Naive thymus-derived CD4-positive, alpha-beta T cell (primary cell): Measurements from ENCODE around the gene ZYG11A. TPM values are rescaled to one million over a fixed set of nuclear protein-coding genes. Genes with fewer than 3 reads are reported as not detected.
A peak's percentile ranks its signal among the peaks of the same experiment; 100 is the strongest.

Experiments
- ATAC-seq: fragments of 150-1000 bp; cut with Tn5 transposase; 2 replicates; pipeline ENCODE4 v1.10.0; 2021; ENCODE audit warnings: mild to moderate bottlenecking, moderate library complexity
- CTCF ChIA-PET: fragments of 350-600 bp; sonication (Branson Sonifier 250); formaldehyde crosslinking; loops from one replicate; lab custom pipeline; 2021; ENCODE audit warnings: antibody characterized with exemption; lab: Charles Lee
- POLR2A ChIA-PET: fragments of 350-600 bp; sonication (Branson Sonifier 250); formaldehyde crosslinking; loops from one replicate; lab custom pipeline; 2021; ENCODE audit warnings: antibody characterized with exemption, inconsistent platforms; lab: Charles Lee
- DNase-seq, 9 donors: peaks; one replicate each; pipeline versions ENCODE4 v3.0.0 to v3.0.0-alpha.2; 2020 to 2022; ENCODE audit warnings: mixed read lengths in 1 of 9
- H3K27ac ChIP-seq: one replicate; pipeline ENCODE4 v1.7.0; 2013; ENCODE audit warnings: mild to moderate bottlenecking, low read depth, low read length, moderate library complexity
- H3K27me3 ChIP-seq, 2 donors: one replicate each; pipeline ENCODE4 v1.7.0; 2013; ENCODE audit warnings: low read length in 2 of 2, mild to moderate bottlenecking in 2 of 2, moderate library complexity in 2 of 2; ENCODE audit not compliant: control insufficient read depth in 2 of 2, insufficient read depth in 2 of 2
- H3K36me3 ChIP-seq, 3 experiments: 1 replicate in 2 of 3; 2 replicates in 1 of 3; pipeline ENCODE4 v1.7.0; 2013; ENCODE audit warnings: low read length in 3 of 3, mild to moderate bottlenecking in 3 of 3, moderate library complexity in 1 of 3; ENCODE audit not compliant: insufficient read depth in 3 of 3, control insufficient read depth in 2 of 3
- H3K4me1 ChIP-seq, 2 donors: one replicate each; pipeline ENCODE4 v1.7.0; 2013; ENCODE audit warnings: low read length in 2 of 2, mild to moderate bottlenecking in 2 of 2, moderate library complexity in 1 of 2; ENCODE audit not compliant: control insufficient read depth in 2 of 2, insufficient read depth in 2 of 2
- H3K4me3 ChIP-seq: 2 replicates; pipeline ENCODE4 v1.7.0; 2013; ENCODE audit warnings: mild to moderate bottlenecking, low read length
- H3K9me3 ChIP-seq, 3 experiments: 1 replicate in 2 of 3; 2 replicates in 1 of 3; pipeline ENCODE4 v1.7.0; 2013; ENCODE audit warnings: low read length in 3 of 3; ENCODE audit not compliant: control insufficient read depth in 2 of 3
- H3K27ac Mint-ChIP-seq, 9 donors: one replicate each; pipeline ENCODE4 v1.8.0; 2020 to 2022; ENCODE audit warnings: mixed read lengths in 9 of 9, mild to moderate bottlenecking in 8 of 9, moderate library complexity in 5 of 9, inconsistent platforms in 2 of 9
- H3K27me3 Mint-ChIP-seq, 5 donors: one replicate each; pipeline ENCODE4 v1.8.0; 2021 to 2022; ENCODE audit warnings: mixed read lengths in 5 of 5, mild to moderate bottlenecking in 1 of 5
- H3K36me3 Mint-ChIP-seq, 5 donors: one replicate each; pipeline ENCODE4 v1.8.0; 2020 to 2022; ENCODE audit warnings: mixed read lengths in 5 of 5, mild to moderate bottlenecking in 3 of 5, inconsistent platforms in 1 of 5
- H3K4me1 Mint-ChIP-seq, 7 donors: one replicate each; pipeline ENCODE4 v1.8.0; 2020 to 2022; ENCODE audit warnings: mixed read lengths in 7 of 7, mild to moderate bottlenecking in 3 of 7, inconsistent platforms in 1 of 7
- H3K4me3 Mint-ChIP-seq, 10 donors: one replicate each; pipeline ENCODE4 v1.8.0; 2020 to 2022; ENCODE audit warnings: mild to moderate bottlenecking in 10 of 10, mixed read lengths in 10 of 10, moderate library complexity in 6 of 10, inconsistent platforms in 2 of 10
- H3K9me3 Mint-ChIP-seq, 11 donors: one replicate each; pipeline ENCODE4 v1.8.0; 2020 to 2022; ENCODE audit warnings: mixed read lengths in 11 of 11, mild to moderate bottlenecking in 4 of 11, inconsistent platforms in 1 of 11, moderate library complexity in 1 of 11
- intact Hi-C, 2 donors: fragments of 100-400 bp; cut with micrococcal nuclease; formaldehyde crosslinking; loops; one replicate each; pipeline ENCODE4 v1.15.1; 2023
- polyA plus RNA-seq, 2 donors: library from polyadenylated mRNA; unstranded; fragments of 300-500 nt; fragmentation: Illumina TruSeq; gene quantifications; one replicate each; pipeline ENCODE4 v1.2.3, GENCODE V29; 2021
- total RNA-seq, 6 experiments: library from RNA in 5 of 6; stranded (reverse) in 5 of 6; gene quantifications; 1 replicate in 5 of 6; 2 replicates in 1 of 6; pipeline ENCODE4 v1.2.3 and lab custom pipeline; 2021 to 2026

The ZYG11A gene
- total and polyA plus RNA-seq, 7 experiments from 2014 or later, result 0.07 to 0.27 (median 0.12) TPM; not detected in 4

DNA sequence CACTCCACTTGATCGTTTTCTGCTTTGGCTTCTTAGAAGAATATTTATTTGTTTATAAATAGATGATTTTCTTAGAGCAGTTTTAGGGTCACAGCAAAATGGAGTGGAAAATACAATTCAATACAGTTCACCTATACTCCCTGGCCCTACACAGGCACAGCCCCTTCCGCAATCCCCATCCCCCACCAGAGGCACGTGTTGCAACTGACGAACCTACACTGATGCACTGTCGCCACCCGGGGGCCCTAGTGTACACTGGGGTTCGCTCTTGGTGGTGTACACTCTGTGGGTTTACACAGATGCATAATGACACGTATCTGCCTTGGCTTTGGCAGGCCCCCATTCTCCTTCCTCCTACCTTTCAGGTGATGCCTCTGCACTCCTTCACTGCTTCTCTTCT, 71.0 kb downstream of the ZYG11A start:
- Histone ChIP-seq H3K36me3 (peaks cover 0 to 23% (median 3%) of the 10 kb centered on the region in 3 experiments), H3K27ac (no peak overlapping the region), H3K4me3 (no peak overlapping the region), H3K9me3 (no peaks in the 10 kb centered on the region), H3K4me1 (no peaks in the 10 kb centered on the region), H3K27me3 (no peaks in the 10 kb centered on the region)
- peaks cover 0 to 12% (median 5%) of the 10 kb centered on the region in 7 donors for H3K4me1 Mint-ChIP-seq
- no peak overlapping the region for H3K27ac Mint-ChIP-seq
- DNase-seq (no peak), ATAC-seq (no peak)
- no peak overlapping the region for H3K4me3 Mint-ChIP-seq
- H3K36me3 Mint-ChIP-seq, result peaks cover 0 to 18% (median 5%) of the 10 kb centered on the region in 5 donors
- CTCF ChIA-PET, result no interaction called here
- POLR2A ChIA-PET, result no interaction called here
- H3K9me3 Mint-ChIP-seq, result no peaks in the 10 kb centered on the region
- intact Hi-C loops, result no loop called here
- H3K27me3 Mint-ChIP-seq, result no peaks in the 10 kb centered on the region

DNA sequence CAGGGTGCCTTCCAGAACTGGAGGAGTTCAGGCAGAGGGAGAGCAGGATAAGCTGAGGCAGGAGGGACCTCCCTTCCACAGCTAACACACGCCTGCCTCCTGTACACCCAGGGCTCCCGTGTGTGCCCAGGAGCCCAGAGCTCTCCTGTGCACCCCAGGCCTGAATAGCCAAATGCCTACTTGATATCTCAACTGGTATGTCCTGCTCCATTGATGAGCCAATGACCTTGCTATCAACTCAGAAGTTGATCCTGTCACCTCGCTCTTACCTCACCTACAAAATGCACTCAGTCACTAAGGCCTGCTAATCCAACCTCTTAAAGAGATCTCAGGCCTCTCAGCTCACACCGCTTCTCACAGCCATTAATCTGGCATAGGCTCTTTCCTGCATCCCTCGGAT, 71.9 kb downstream of the ZYG11A start:
- H3K4me3 Mint-ChIP-seq, result no peak overlapping the region
- H3K27me3 Mint-ChIP-seq, result no peaks in the 10 kb centered on the region
- ATAC-seq (no peak), DNase-seq (no peak)
- intact Hi-C loops, result no loop called here
- POLR2A ChIA-PET, result no interaction called here
- Histone ChIP-seq H3K36me3 (peaks cover 0 to 19% (median 3%) of the 10 kb centered on the region in 3 experiments), H3K9me3 (no peaks in the 10 kb centered on the region), H3K4me1 (no peaks in the 10 kb centered on the region), H3K4me3 (no peak overlapping the region), H3K27ac (no peak overlapping the region), H3K27me3 (no peaks in the 10 kb centered on the region)
- no peak overlapping the region for H3K27ac Mint-ChIP-seq
- peaks cover 2 to 19% (median 11%) of the 10 kb centered on the region in 7 donors for H3K4me1 Mint-ChIP-seq
- CTCF ChIA-PET, result no interaction called here
- H3K9me3 Mint-ChIP-seq, result no peaks in the 10 kb centered on the region
- H3K36me3 Mint-ChIP-seq, result peaks cover 0 to 13% (median 5%) of the 10 kb centered on the region in 5 donors

DNA sequence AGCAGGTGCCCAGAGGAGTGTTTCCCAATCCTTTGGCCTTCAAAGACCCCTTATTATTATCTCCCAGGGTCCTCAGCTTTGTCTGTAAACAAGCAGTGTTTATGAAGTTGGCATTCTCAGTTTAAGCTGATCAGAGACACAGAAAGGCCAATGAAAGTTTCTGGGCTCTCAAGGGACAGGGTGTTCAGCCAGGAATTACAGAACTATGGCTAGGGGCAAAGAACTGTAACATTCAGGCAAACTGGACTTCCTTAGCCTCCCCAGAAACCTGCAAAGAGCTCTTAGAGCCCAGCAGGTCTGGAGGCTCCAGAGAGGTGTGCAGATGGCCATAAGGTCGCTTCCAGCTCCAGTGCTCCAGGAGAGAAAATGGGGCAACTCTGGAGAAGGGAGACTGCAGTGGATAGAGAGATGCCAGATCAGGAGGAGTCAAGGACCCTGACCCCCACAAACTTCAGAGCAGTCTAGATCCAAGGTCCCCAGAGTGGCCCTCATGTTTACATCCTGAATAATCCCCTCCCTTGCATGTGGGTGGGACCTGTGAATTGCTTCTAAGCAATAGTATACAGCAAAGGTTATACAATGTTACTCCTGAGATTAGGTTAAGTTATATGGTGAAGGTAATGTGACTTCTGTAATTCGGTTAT, 72.8 kb downstream of the ZYG11A start:
- Histone ChIP-seq H3K4me1 (no peaks in the 10 kb centered on the region), H3K27ac (no peak overlapping the region), H3K27me3 (no peaks in the 10 kb centered on the region), H3K4me3 (no peak overlapping the region), H3K9me3 (no peaks in the 10 kb centered on the region), H3K36me3 (peaks cover 0 to 19% (median 3%) of the 10 kb centered on the region in 3 experiments)
- H3K36me3 Mint-ChIP-seq, result peaks cover 0 to 8% (median 0%) of the 10 kb centered on the region in 5 donors
- H3K4me3 Mint-ChIP-seq, result no peak overlapping the region
- POLR2A ChIA-PET, result no interaction called here
- intact Hi-C loops, result no loop called here
- ATAC-seq (no peak), DNase-seq (no peak)
- CTCF ChIA-PET, result no interaction called here
- peaks cover 0 to 2% (median 0%) of the 10 kb centered on the region in 11 donors for H3K9me3 Mint-ChIP-seq
- peak overlapping the region in 1 of 9 donors; percentile 2 for H3K27ac Mint-ChIP-seq
- H3K27me3 Mint-ChIP-seq, result no peaks in the 10 kb centered on the region
- peaks cover 7 to 28% (median 19%) of the 10 kb centered on the region in 7 donors for H3K4me1 Mint-ChIP-seq

DNA sequence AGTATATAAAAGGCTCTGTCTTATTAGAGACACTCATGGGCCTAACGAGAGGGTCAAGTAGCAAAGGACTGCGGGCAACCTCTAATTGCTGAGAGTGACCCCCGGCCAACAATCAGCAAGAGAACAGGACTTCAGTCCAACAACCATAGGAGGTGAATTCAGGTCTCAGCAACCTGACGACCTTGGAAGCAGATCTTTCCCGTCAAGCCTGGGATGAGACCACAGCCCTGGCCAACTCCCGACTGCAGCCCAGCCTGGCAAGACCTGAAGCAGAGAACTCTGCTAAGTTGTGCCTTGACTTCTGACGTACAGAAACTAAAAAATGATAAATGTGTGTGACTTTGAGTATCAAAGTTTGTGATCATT, 73.3 kb downstream of the ZYG11A start:
- Histone ChIP-seq H3K9me3 (no peaks in the 10 kb centered on the region), H3K36me3 (peaks cover 0 to 19% (median 3%) of the 10 kb centered on the region in 3 experiments), H3K27me3 (no peaks in the 10 kb centered on the region), H3K27ac (no peak overlapping the region), H3K4me1 (peaks cover 0 to 3% of the 10 kb centered on the region in 2 donors), H3K4me3 (no peak overlapping the region)
- ATAC-seq, result no peak
- Mint-ChIP-seq H3K27me3 (no peaks in the 10 kb centered on the region), H3K27ac (peak overlapping the region in 1 of 9 donors; percentile 2), H3K4me1 (peaks cover 12 to 33% (median 23%) of the 10 kb centered on the region in 7 donors), H3K9me3 (peaks cover 0 to 2% (median 0%) of the 10 kb centered on the region in 11 donors), H3K36me3 (peaks cover 0 to 4% (median 0%) of the 10 kb centered on the region in 5 donors), H3K4me3 (no peak overlapping the region)
- no peak for DNase-seq
- ChIA-PET CTCF (no interaction called here), POLR2A (no interaction called here)
- intact Hi-C loops, result no loop called here

DNA sequence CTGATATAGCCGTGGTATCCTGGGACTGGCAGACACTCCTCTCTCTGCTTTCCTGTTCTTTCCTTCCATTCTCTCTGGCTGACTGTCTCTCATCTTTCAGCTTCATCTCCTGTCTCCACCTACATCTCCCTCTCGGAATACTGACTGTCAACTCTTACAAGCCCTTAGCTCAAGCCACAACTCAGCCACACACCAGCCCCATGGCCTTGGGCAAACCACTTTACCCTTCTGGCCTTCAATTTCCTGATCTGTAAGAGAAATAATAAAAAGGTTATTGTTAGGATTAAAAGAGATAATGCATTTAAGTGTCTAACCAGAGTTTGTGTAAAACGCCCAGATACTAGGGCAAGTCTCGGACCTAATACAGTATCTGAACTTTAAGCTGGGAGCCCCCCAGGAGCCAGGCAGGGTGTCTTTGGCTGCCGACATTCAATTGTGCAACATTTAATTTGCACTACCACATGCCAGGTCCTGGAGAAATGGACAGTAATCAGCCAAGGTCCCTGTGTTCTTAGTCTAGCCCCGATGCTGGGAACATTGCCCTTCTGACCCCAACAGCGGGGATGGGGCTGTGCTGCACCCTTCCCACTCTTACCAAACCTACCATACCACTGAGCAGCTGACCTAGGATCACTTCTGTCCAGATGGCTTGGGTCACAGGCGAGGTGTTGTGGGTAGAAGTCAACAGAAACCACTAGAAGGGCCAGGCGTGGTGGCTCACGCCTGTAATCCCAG, 73.8 kb downstream of the ZYG11A start:
- Histone ChIP-seq H3K9me3 (no peaks in the 10 kb centered on the region), H3K4me1 (peaks cover 0 to 6% of the 10 kb centered on the region in 2 donors), H3K36me3 (peaks cover 0 to 16% (median 3%) of the 10 kb centered on the region in 3 experiments), H3K27ac (no peak overlapping the region), H3K27me3 (no peaks in the 10 kb centered on the region), H3K4me3 (no peak overlapping the region)
- CTCF ChIA-PET, result no interaction called here
- H3K4me1 Mint-ChIP-seq, result peaks cover 13 to 33% (median 23%) of the 10 kb centered on the region in 7 donors
- peak overlapping the region in 2 of 9 donors; percentile 57 to 67 for H3K27ac Mint-ChIP-seq
- H3K27me3 Mint-ChIP-seq, result no peaks in the 10 kb centered on the region
- intact Hi-C loops, result no loop called here
- no peak overlapping the region for H3K4me3 Mint-ChIP-seq
- peaks cover 0 to 2% (median 0%) of the 10 kb centered on the region in 11 donors for H3K9me3 Mint-ChIP-seq
- H3K36me3 Mint-ChIP-seq, result peaks cover 0 to 4% (median 0%) of the 10 kb centered on the region in 5 donors
- POLR2A ChIA-PET, result no interaction called here
- no peak for DNase-seq
- ATAC-seq, result no peak

DNA sequence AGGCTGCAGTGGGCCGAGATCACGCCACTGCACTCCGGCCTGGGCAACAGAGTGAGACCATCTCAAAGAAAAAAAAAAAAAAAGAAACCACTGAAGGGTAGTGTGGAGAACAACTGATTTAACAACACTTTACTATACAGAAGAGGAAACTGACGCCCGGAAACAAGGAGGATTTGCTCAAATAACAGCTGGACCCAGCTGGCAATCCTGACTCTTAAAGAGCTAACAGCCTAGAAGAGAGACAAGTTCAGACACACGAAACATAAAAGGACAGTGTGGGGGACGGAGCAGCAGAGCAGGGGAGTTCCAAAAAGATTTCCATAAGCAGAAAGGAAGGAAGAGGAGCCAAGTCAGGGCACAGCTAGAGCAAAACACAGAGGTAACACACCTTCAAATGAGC, 74.6 kb downstream of the ZYG11A start:
- H3K9me3 Mint-ChIP-seq, result peaks cover 0 to 2% (median 0%) of the 10 kb centered on the region in 11 donors
- Histone ChIP-seq H3K4me1 (peaks cover 0 to 9% of the 10 kb centered on the region in 2 donors), H3K4me3 (no peak overlapping the region), H3K27me3 (no peaks in the 10 kb centered on the region), H3K27ac (no peak overlapping the region), H3K9me3 (no peaks in the 10 kb centered on the region), H3K36me3 (peaks cover 0 to 10% (median 3%) of the 10 kb centered on the region in 3 experiments)
- no peak overlapping the region for H3K4me3 Mint-ChIP-seq
- ATAC-seq, result no peak
- no peaks in the 10 kb centered on the region for H3K27me3 Mint-ChIP-seq
- intact Hi-C loops, result no loop called here
- peaks cover 0 to 4% (median 0%) of the 10 kb centered on the region in 5 donors for H3K36me3 Mint-ChIP-seq
- peaks cover 16 to 37% (median 27%) of the 10 kb centered on the region in 7 donors for H3K4me1 Mint-ChIP-seq
- H3K27ac Mint-ChIP-seq, result peak overlapping the region in 3 of 9 donors; percentile 1 to 67 (median 28)
- no peak for DNase-seq
- POLR2A ChIA-PET, result no interaction called here
- CTCF ChIA-PET, result no interaction called here
